Adrenal gland (tissue), 12 donors: Measurements from ENCODE around the gene DIS3L. TPM values are rescaled to one million over a fixed set of nuclear protein-coding genes. Genes with fewer than 3 reads are reported as not detected.

Experiments
- DNase-seq, 7 donors: peaks; one replicate each; pipeline ENCODE4 v3.0.0-alpha.2; 2019 to 2020
- H3K27ac ChIP-seq, 5 donors: fragments of 200-600 bp; sonication (generic) in 4 of 5; 1 replicate in 3 of 5; 2 replicates in 2 of 5; pipeline versions ENCODE4 v1.5.1 to v1.8.0; 2016 to 2020; ENCODE audit warnings: mild to moderate bottlenecking in 1 of 5
- H3K27me3 ChIP-seq: fragments of 200-600 bp; 2 replicates; pipeline ENCODE4 v1.8.0; 2021
- H3K36me3 ChIP-seq, 2 donors: fragments of 200-600 bp; replicated peaks in 1 of 2; 1 replicate in 1 of 2; 2 replicates in 1 of 2; pipeline versions ENCODE4 v1.5.1 to v1.8.0; 2018 to 2022
- H3K4me1 ChIP-seq, 2 donors: fragments of 200-600 bp; replicated peaks in 1 of 2; 1 replicate in 1 of 2; 2 replicates in 1 of 2; pipeline versions ENCODE4 v1.5.1 to v1.8.0; 2018 to 2021
- H3K4me3 ChIP-seq, 4 donors: fragments of 200-600 bp; sonication (generic) in 3 of 4; one replicate each; pipeline ENCODE4 v1.5.1; 2016 to 2018
- H3K9me3 ChIP-seq, 3 donors: fragments of 200-600 bp; sonication (generic) in 1 of 3; replicated peaks in 1 of 3; 1 replicate in 2 of 3; 2 replicates in 1 of 3; pipeline versions ENCODE4 v1.5.1 to v1.8.0; 2016 to 2021
- POLR2A ChIP-seq, 2 donors: fragments of 450-650 bp; IDR thresholded peaks; one replicate each; pipeline ENCODE4 v1.6.1; 2017; ENCODE audit warnings: antibody characterized with exemption in 2 of 2, mild to moderate bottlenecking in 2 of 2, moderate library complexity in 1 of 2
- WGBS, 4 donors: extraction: QIAGEN DNeasy Blood & Tissue Kit in 2 of 4; methylation state at CpG; one replicate each; pipeline versions ENCODE4 v1.1.5 to v1.1.7; 2013 to 2017; 5-methylcytosine and 5-hydroxymethylcytosine counted together
- intact Hi-C, 2 donors: fragments of 100-400 bp; cut with DNase I; formaldehyde crosslinking; loops; one replicate each; pipeline versions ENCODE4 v1.14.1 to v1.15.0; 2022 to 2023
- polyA plus RNA-seq, 3 donors: library from polyadenylated mRNA; stranded (reverse); fragments of 200-250 nt in 2 of 3; fragments of 350-450 nt in 1 of 3; fragmentation: Illumina TruSeq in 1 of 3; extraction: RNeasy Lipid Tissue Mini Kit (QIAGEN cat#74804) in 1 of 3; gene quantifications; one replicate each; pipeline ENCODE4 v1.2.3, GENCODE V29; 2013 to 2014
- total RNA-seq, 9 donors: library from RNA; depleted of rRNA in 4 of 9; stranded (reverse); fragments of >200 nt in 4 of 9; fragments of 120-200 nt in 1 of 9; fragmentation: NEBNext Ultra II Directional in 1 of 9; extraction: Animal tissue kit (Norgen Biotek cat#: 25700) in 1 of 9; gene quantifications; one replicate each; pipeline versions ENCODE4 v1.1.0 to v1.2.4, GENCODE V29; 2013 to 2023
- TF ChIP-seq, protein P1 (sequence below), 6 experiments: fragments of 450-650 bp in 4 of 6; fragments of 200-600 bp in 2 of 6; sonication (generic) in 1 of 6; IDR thresholded peaks; 1 replicate in 5 of 6; 2 replicates in 1 of 6; pipeline versions ENCODE4 v1.5.1 to v1.8.0; 2016 to 2021; ENCODE audit warnings: antibody characterized with exemption in 6 of 6, mild to moderate bottlenecking in 2 of 6, moderate library complexity in 1 of 6
- donor health status: healthy with polysubstance abuse.
- donor health status: Bipolar disorder and iron deficiency.
- donor health status: DM: yes; HTN: yes; CAD: no.
- donor health status: DM: no; HTN: no; CAD: no.
- donor health status: DM: no; HTN: no; CAD: no.
- donor health status: DM: yes; HTN: yes; CAD: no.

The DIS3L gene
- total and polyA plus RNA-seq, 12 donors = 11.3 to 67.2 (median 39.9) TPM

DNA sequence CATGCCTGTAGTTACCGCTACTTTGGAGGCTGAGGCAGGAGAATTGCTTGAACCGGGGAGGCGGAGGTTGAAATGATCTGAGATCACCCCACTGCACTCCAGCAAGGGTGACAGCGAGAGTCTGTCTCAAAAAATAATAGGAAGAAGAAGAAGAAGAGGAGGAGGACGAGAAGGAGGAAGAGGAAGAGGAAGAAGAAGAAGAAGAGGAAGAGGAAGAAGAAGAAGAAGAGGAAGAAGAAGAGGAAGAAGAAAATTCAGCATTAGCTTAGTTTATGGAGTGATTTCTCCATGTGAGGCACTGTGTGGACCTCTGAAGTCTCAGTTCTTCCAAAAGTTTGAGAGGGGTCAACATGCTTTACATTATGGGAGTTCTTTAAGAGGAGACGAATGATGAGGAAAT lies 22.4 kb upstream of the DIS3L start:
- intact Hi-C loops = no loop called here
- Histone ChIP-seq H3K4me1 (peaks cover 7 to 8% of the 10 kb centered on the region in 2 donors), H3K4me3 (no peak overlapping the region), H3K27me3 (no peaks in the 10 kb centered on the region), H3K27ac (no peak overlapping the region), H3K9me3 (no peaks in the 10 kb centered on the region), H3K36me3 (no peaks in the 10 kb centered on the region)
- TF ChIP-seq, protein P1, sequence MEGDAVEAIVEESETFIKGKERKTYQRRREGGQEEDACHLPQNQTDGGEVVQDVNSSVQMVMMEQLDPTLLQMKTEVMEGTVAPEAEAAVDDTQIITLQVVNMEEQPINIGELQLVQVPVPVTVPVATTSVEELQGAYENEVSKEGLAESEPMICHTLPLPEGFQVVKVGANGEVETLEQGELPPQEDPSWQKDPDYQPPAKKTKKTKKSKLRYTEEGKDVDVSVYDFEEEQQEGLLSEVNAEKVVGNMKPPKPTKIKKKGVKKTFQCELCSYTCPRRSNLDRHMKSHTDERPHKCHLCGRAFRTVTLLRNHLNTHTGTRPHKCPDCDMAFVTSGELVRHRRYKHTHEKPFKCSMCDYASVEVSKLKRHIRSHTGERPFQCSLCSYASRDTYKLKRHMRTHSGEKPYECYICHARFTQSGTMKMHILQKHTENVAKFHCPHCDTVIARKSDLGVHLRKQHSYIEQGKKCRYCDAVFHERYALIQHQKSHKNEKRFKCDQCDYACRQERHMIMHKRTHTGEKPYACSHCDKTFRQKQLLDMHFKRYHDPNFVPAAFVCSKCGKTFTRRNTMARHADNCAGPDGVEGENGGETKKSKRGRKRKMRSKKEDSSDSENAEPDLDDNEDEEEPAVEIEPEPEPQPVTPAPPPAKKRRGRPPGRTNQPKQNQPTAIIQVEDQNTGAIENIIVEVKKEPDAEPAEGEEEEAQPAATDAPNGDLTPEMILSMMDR (IDR thresholded peaks at IDR 0.05) = no peak
- no peak for TF ChIP-seq POLR2A (IDR thresholded peaks at IDR 0.05)
- DNase-seq = no peak
- 67 to 90% (median 72%) methylated on average over 6 of the region's 6 CpGs for WGBS, 4 donors

DNA sequence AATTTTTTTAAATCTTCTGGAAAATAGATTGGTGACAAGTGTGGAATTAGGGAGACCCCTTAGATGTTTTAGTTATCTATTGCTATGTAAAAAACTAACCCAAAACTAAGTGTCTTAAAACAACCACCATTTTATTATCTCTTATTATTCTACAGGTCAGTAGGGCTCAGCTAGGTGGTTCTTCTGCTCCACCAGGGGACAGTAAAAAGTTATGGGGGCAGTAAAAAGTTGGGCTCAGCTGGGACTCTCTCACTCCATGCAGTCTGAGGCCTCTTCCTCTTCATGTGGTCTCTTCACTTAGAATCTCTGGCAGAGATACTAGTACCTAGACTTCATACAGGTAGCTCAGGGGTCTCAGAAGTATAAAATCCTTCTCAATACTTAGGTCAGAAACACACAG lies 18.0 kb upstream of the DIS3L start:
- TF ChIP-seq POLR2A (IDR thresholded peaks at IDR 0.05) = no peak
- TF ChIP-seq, protein P1 (IDR thresholded peaks at IDR 0.05) = no peak
- Histone ChIP-seq H3K27me3 (no peaks in the 10 kb centered on the region), H3K27ac (no peak overlapping the region), H3K4me1 (no peaks in the 10 kb centered on the region), H3K9me3 (no peaks in the 10 kb centered on the region), H3K36me3 (no peaks in the 10 kb centered on the region), H3K4me3 (no peak overlapping the region)
- DNase-seq = no peak
- intact Hi-C loops = no loop called here

GRCh38 chr15:66276546-66276945 lies 16.8 kb upstream of the DIS3L start:
- intact Hi-C loops = no loop called here
- WGBS, 4 donors = 89 to 95% (median 92%) methylated on average over 3 of the region's 3 CpGs

DNA sequence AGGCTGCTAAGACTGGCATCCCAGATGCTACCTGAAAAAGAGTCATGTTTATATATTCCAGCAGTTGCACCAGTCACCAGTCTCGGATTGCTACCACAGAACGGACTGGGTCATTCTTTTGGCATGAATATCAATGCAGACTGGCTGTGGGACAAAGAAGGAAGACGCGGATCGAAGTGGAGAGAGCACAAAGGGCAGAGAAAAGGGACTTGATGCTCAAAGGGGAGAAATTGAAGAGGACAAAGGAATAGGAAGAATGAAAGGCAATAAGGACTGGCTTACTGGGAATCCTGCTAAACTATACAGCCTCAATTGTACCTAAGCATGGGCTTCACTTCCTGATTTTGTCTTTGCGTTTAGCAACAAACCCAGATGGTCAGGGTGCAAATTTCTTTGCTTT lies 15.3 kb upstream of the DIS3L start:
- Histone ChIP-seq H3K36me3 (no peaks in the 10 kb centered on the region), H3K27ac (no peak overlapping the region), H3K9me3 (no peaks in the 10 kb centered on the region), H3K27me3 (no peaks in the 10 kb centered on the region), H3K4me3 (no peak overlapping the region), H3K4me1 (no peaks in the 10 kb centered on the region)
- no peak for DNase-seq
- TF ChIP-seq, protein P1 (IDR thresholded peaks at IDR 0.05) = no peak
- no peak for TF ChIP-seq POLR2A (IDR thresholded peaks at IDR 0.05)
- WGBS, 4 donors = 82 to 88% (median 86%) methylated on average over 6 of the region's 6 CpGs
- intact Hi-C loops = no loop called here

More at GRCh38 chr15:66276546-66276945, 16.8 kb upstream of the DIS3L start:
- Histone ChIP-seq H3K27me3 (no peaks in the 10 kb centered on the region), H3K36me3 (no peaks in the 10 kb centered on the region), H3K27ac (no peak overlapping the region), H3K4me3 (no peak overlapping the region), H3K4me1 (no peaks in the 10 kb centered on the region), H3K9me3 (no peaks in the 10 kb centered on the region)
- no peak for TF ChIP-seq POLR2A (IDR thresholded peaks at IDR 0.05)
- TF ChIP-seq, protein P1 (IDR thresholded peaks at IDR 0.05) = no peak
- DNase-seq = no peak
